GM23338 (cell line): ENCODE results near the gene CYSLTR1.

Source experiments
- CREB1 ChIP-seq: fragments of 250-450 bp; sonication (Bioruptor Pico); IDR thresholded peaks from 2 replicates; pipeline ENCODE4 v1.5.0; 2020; ENCODE audit warnings: low read depth, mild to moderate bottlenecking, moderate library complexity
- CTCF ChIP-seq, 2 experiments: fragments of 200-600 bp in 1 of 2; sonication (generic) in 1 of 2; conservative IDR thresholded peaks; 2 replicates each; pipeline versions ENCODE4 v1.5.1 to v1.6.1; 2016 to 2017; ENCODE audit warnings: antibody characterized with exemption in 2 of 2, low read depth in 2 of 2, mild to moderate bottlenecking in 2 of 2, moderate library complexity in 1 of 2
- ETS1 ChIP-seq: IDR thresholded peaks from 2 replicates; pipeline ENCODE4 v1.6.1; 2016; ENCODE audit warnings: antibody characterized with exemption
- EZH2 ChIP-seq: fragments of 200-600 bp; sonication (generic); IDR thresholded peaks from one replicate; pipeline ENCODE4 v1.8.0; 2017; ENCODE audit warnings: antibody characterized with exemption, mild to moderate bottlenecking, low read depth; ENCODE audit not compliant: unreplicated experiment
- EZH2phosphoT487 ChIP-seq: fragments of 200-600 bp; sonication (generic); IDR thresholded peaks from one replicate; pipeline ENCODE4 v1.8.1; 2018; ENCODE audit warnings: antibody characterized with exemption; ENCODE audit not compliant: unreplicated experiment
- JUNB ChIP-seq: IDR thresholded peaks from one replicate; pipeline ENCODE4 v1.6.1; 2016; ENCODE audit warnings: antibody characterized with exemption; ENCODE audit not compliant: unreplicated experiment
- POLR2AphosphoS5 ChIP-seq: IDR thresholded peaks from 2 replicates; pipeline ENCODE4 v1.6.1; 2016; ENCODE audit warnings: antibody characterized with exemption, low read depth
- REST ChIP-seq: IDR thresholded peaks from one replicate; pipeline ENCODE4 v1.6.1; 2018; ENCODE audit warnings: antibody characterized with exemption; ENCODE audit not compliant: unreplicated experiment
- STAT1 ChIP-seq: IDR thresholded peaks from one replicate; pipeline ENCODE4 v1.6.1; 2016; ENCODE audit warnings: antibody characterized with exemption; ENCODE audit not compliant: unreplicated experiment
- ZNF114 ChIP-seq: fragments of 250-450 bp; sonication (Bioruptor Pico); IDR thresholded peaks from 2 replicates; pipeline ENCODE4 v1.5.0; 2020; ENCODE audit warnings: mild to moderate bottlenecking, moderate library complexity
- ZNF331 ChIP-seq: fragments of 250-450 bp; sonication (Bioruptor Pico); IDR thresholded peaks from 2 replicates; pipeline ENCODE4 v1.5.0; 2020; ENCODE audit warnings: low read depth, mild to moderate bottlenecking, moderate library complexity

- TF ChIP-seq CTCF (conservative IDR thresholded peaks at IDR 0.05; ENCODE audit: low read depth in 2 of 2) (no peak), EZH2 (no peak), STAT1 (no peak), REST (no peak), POLR2AphosphoS5 (no peak), ETS1 (no peak), JUNB (no peak), EZH2phosphoT487 (no peak), CREB1 (CRISPR knock-in tag) (no peak), ZNF114 (CRISPR knock-in tag) (no peak), ZNF331 (CRISPR knock-in tag) (no peak)
These were observed 11.1 kb downstream of the CYSLTR1 start for GRCh38 chrX:78316265-78316664.
